ENCODE results near the gene COPS6. TPM values are rescaled to one million over a fixed set of nuclear protein-coding genes. Genes with fewer than 3 reads are reported as not detected.

Gene COPS6
- total RNA-seq, 4 donors from 2014 or later = 40.7 to 83.6 (median 62.9) TPM

DNA sequence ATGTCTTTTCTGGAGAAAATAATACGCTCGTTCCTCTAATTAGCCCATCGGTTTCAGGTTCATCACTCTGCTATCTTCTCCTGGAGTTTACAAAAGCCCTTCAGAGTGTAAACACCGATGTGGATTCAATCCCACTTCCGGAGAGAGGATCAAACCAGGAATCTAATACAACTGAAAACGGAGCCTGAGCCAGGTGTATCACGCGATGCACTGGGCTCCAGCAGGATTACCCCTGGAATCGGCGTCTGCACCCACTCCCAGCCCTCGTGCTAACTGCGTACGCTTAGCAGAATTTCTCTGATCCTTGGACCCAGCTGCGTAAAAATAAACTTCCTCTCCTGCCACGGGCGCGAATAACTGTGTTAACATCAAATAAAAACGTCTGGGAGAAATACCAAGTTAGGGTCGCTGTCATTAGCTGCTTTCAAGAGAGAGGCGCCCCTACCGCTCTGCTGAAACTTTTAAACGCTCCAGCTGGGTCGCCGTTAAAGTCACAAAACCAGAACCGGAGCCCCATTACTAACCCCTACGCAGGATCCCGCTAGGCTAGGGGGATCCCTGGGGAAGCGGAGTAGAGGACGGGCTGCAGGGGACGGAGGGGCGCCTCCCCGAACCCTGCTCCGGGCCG is 7.7 kb upstream of the COPS6 start:
- peaks cover 0 to 42% of the 10 kb centered on the region in 2 donors for H3K36me3 ChIP-seq
- TF ChIP-seq EP300 (IDR thresholded peaks at IDR 0.05) = no peak
- H3K9me3 ChIP-seq = no peaks in the 10 kb centered on the region
- peak overlapping the region; percentile 59 to 76 for H3K4me3 ChIP-seq
- peaks cover 0 to 47% (median 22%) of the 10 kb centered on the region in 3 donors for H3K4me1 ChIP-seq
- ATAC-seq = no peak
- H3K27ac ChIP-seq = peak overlapping the region; percentile 41 to 90 (median 86)
- 0 to 1% methylated on average over 5 to 10 of the region's 34 CpGs for WGBS, 2 donors (ENCODE audit: low coverage in 1 of 2)
- no peaks in the 10 kb centered on the region for H3K27me3 ChIP-seq

DNA sequence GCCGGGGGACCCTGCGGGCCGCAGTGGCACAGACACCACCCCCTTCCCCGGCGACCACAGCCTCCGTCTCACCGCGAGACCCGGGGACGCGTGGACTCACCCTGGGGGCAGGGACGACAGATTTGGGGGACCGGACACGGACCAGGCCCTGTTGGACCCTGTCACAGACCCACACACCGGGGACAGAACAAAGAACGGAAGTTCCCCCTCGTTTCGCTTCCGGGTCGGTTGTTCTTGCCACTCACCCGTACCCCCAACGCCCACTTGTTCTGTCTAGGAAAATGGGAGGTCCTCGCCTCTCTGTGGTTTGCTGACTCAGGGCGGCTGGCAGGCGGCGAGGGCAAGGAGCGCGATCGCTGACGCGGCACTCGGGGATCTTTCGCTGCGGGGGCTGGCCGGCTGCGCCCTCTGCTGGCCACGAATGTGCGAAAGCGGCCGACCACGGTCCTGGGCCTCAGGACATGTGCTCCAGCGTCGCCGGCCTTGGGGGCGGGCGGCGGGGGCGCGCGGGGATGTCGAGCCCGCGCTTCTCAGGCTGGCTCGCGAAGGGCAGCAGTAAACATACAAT is 7.2 kb upstream of the COPS6 start, which contains the start of gene ZNF3:
Gene ZNF3, minus strand, starts transcription at position 189 of the 568 bp plus-strand sequence. CDS start 4,366 bp downstream, outside the sequence.
- WGBS, 2 donors (ENCODE audit: low coverage in 1 of 2) = no CpG with 5 or more reads among the region's 55 CpGs
- Histone ChIP-seq H3K27ac (peak within 1 kb of the TSS; percentile 41 to 90 (median 86)), H3K4me1 (peaks cover 0 to 47% (median 22%) of the 10 kb centered on the region in 3 donors), H3K27me3 (no peaks in the 10 kb centered on the region), H3K36me3 (peaks cover 0 to 36% of the 10 kb centered on the region in 2 donors), H3K9me3 (no peaks in the 10 kb centered on the region), H3K4me3 (peak within 1 kb of the TSS; percentile 59 to 76)
- ATAC-seq = peak; percentile 100
- TF ChIP-seq, protein P1, sequence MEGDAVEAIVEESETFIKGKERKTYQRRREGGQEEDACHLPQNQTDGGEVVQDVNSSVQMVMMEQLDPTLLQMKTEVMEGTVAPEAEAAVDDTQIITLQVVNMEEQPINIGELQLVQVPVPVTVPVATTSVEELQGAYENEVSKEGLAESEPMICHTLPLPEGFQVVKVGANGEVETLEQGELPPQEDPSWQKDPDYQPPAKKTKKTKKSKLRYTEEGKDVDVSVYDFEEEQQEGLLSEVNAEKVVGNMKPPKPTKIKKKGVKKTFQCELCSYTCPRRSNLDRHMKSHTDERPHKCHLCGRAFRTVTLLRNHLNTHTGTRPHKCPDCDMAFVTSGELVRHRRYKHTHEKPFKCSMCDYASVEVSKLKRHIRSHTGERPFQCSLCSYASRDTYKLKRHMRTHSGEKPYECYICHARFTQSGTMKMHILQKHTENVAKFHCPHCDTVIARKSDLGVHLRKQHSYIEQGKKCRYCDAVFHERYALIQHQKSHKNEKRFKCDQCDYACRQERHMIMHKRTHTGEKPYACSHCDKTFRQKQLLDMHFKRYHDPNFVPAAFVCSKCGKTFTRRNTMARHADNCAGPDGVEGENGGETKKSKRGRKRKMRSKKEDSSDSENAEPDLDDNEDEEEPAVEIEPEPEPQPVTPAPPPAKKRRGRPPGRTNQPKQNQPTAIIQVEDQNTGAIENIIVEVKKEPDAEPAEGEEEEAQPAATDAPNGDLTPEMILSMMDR (IDR thresholded peaks at IDR 0.05) = peak in 3 of 4 experiments; percentile 96
- TF ChIP-seq EP300 (IDR thresholded peaks at IDR 0.05) (no peak), POLR2A (IDR thresholded peaks at IDR 0.05) (peak; percentile 46 to 70), POLR2AphosphoS5 (IDR thresholded peaks at IDR 0.05) (peak; percentile 86)

DNA sequence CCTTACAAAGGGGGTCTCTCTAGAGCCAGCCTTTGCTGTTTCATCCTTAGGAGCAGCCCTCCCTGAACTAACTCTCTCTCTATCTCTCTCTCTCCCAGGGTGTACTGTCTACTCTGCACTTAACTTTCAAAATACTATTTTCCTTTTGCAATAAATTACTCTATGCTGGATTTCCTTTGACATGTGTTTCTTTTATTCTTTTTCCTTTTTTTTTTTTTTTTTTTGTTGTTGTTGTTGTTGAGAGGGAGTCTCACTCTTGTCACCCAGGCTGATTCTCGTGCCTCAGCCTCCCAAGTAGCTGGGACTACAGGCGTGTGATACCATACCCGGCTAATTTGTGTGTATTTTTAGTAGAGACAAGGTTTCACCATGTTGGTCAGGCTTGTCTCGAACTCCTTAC is 5.8 kb upstream of the COPS6 start:
- H3K4me1 ChIP-seq = peaks cover 0 to 46% (median 26%) of the 10 kb centered on the region in 3 donors
- H3K27me3 ChIP-seq = no peaks in the 10 kb centered on the region
- H3K9me3 ChIP-seq = no peaks in the 10 kb centered on the region
- H3K27ac ChIP-seq = peak overlapping the region in 3 of 4 donors; percentile 84 to 90 (median 88)
- ATAC-seq = no peak
- TF ChIP-seq POLR2A (IDR thresholded peaks at IDR 0.05) (no peak), EP300 (IDR thresholded peaks at IDR 0.05) (no peak), POLR2AphosphoS5 (IDR thresholded peaks at IDR 0.05) (no peak)
- TF ChIP-seq, protein P1 (IDR thresholded peaks at IDR 0.05) = no peak
- H3K4me3 ChIP-seq = no peak overlapping the region
- WGBS, 2 donors (ENCODE audit: low coverage in 1 of 2) = 55% methylated on average over 4 of the region's 4 CpGs; no CpG with 5 or more reads in 1 of the 2 donors
- peaks cover 0 to 23% of the 10 kb centered on the region in 2 donors for H3K36me3 ChIP-seq

DNA sequence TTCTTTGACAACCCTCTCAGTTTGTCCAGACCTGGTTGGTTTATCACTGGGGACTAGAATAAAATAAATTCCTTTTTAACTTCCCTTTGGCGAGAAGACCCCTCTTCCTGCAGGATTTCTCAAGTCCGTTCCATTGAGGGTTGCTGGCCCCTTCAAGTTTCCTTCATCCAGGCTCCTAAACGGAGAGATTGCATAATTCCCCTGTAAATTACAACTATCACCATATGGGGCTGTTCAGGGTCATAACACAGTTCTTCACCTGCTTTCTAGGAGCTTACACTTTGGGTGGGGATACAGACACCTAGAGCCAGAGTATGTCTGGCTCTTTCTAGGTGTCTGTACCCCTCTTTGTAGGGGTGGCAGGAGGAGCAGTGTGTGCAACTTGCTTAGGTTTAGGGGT is 3.3 kb upstream of the COPS6 start:
- H3K36me3 ChIP-seq = peaks cover 0 to 7% of the 10 kb centered on the region in 2 donors
- H3K9me3 ChIP-seq = no peaks in the 10 kb centered on the region
- 46 to 72% methylated on average over 3 of the region's 3 CpGs for WGBS, 2 donors (ENCODE audit: low coverage in 1 of 2)
- TF ChIP-seq EP300 (IDR thresholded peaks at IDR 0.05) (no peak), POLR2A (IDR thresholded peaks at IDR 0.05) (no peak), POLR2AphosphoS5 (IDR thresholded peaks at IDR 0.05) (no peak)
- ATAC-seq = no peak
- peaks cover 0 to 41% (median 24%) of the 10 kb centered on the region in 3 donors for H3K4me1 ChIP-seq
- no peak overlapping the region for H3K27ac ChIP-seq
- no peaks in the 10 kb centered on the region for H3K27me3 ChIP-seq
- no peak overlapping the region for H3K4me3 ChIP-seq

DNA sequence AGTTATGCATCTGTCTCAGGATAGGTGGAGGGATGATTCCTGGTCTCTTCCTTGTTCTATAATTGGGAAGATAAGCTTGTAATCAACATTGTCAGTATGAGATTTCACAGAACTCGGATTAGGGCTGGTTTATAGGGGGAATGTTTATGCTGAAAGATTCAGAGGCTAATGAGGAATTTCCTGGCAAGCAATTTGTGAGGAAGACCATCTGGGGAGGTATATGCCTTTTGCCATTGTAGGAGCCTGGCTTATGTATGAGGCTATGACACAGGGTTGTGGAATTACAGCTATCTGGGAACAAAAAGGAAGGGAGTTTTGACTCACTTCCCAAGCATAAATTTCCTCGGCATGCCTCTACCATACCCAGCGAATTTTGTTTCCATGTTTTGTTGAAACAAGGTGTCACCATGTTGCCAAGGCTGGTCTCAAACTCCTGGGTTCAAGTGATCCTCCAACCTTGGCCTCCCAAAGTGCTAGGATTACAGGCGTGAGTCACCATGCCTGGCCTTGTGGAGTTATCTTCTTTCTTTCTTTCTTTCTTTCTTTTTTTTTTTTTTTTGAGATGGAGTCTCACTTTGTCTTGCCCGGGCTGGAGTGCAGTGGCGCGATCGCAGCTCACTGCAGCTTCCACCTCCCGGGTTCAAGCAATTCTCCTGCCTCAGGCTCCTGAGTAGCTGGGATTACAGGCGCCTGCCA is 1.6 kb upstream of the COPS6 start:
- peak overlapping the region in 3 of 4 donors; percentile 87 to 91 (median 89) for H3K27ac ChIP-seq
- WGBS, 2 donors (ENCODE audit: low coverage in 1 of 2) = 10 to 34% methylated on average over 3 to 8 of the region's 10 CpGs

More for the DNA sequence above, 1.6 kb upstream of the COPS6 start:
- Histone ChIP-seq H3K27me3 (no peaks in the 10 kb centered on the region), H3K9me3 (no peaks in the 10 kb centered on the region), H3K4me3 (no peak overlapping the region), H3K36me3 (peaks cover 0 to 24% of the 10 kb centered on the region in 2 donors), H3K4me1 (peaks cover 0 to 31% (median 16%) of the 10 kb centered on the region in 3 donors)
- ATAC-seq = peak; percentile 46
- TF ChIP-seq POLR2AphosphoS5 (IDR thresholded peaks at IDR 0.05) = peak; percentile 81
- TF ChIP-seq, protein P1 (IDR thresholded peaks at IDR 0.05) = no peak
